HG02885 (cell line): ENCODE measurements around the gene SCD5.
A peak's percentile ranks its signal among the peaks of the same experiment; 100 is the strongest.

ENCODE experiments used
- ATAC-seq: cut with Tn5 transposase; IDR thresholded peaks from one replicate; pipeline ENCODE4 v1.9.1; 2021; ENCODE audit warnings: mild to moderate bottlenecking; ENCODE audit not compliant: unreplicated experiment, poor library complexity

The SCD5 gene

GRCh38 chr4:82797405-82798111 is 1.0 kb downstream of the SCD5 start:
- ATAC-seq: no peak

- ATAC-seq: no peak
Measured at GRCh38 chr4:82797040-82797404, 1.6 kb downstream of the SCD5 start.

GRCh38 chr4:82792912-82793649 is 5.5 kb downstream of the SCD5 start:
- ATAC-seq: no peak

DNA sequence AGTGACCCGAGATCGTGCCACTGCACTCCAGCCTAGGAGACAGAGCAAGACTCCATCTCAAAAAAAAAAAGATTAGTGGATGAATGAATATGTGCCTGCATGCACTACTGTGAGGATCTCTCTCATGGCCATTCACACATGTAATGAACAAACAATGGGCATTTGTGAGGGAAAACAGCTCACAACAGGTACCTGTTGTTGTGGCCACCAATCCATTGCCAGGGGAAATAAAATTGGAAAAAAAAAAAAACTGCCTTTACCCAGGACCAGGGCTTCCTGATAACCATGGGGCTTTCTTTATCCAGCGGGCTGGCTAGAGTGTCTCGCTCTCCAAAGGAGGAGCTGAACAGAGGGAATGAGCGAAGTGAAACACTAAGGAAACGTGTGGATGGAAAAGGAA is 7.4 kb downstream of the SCD5 start:
- no peak for ATAC-seq

GRCh38 chr4:82790060-82790660 is 8.4 kb downstream of the SCD5 start:
- ATAC-seq: no peak

- ATAC-seq: no peak
Measured at GRCh38 chr4:82789025-82789776, 9.4 kb downstream of the SCD5 start.

- no peak for ATAC-seq
Measured at GRCh38 chr4:82787342-82787741, 11.3 kb downstream of the SCD5 start.

DNA sequence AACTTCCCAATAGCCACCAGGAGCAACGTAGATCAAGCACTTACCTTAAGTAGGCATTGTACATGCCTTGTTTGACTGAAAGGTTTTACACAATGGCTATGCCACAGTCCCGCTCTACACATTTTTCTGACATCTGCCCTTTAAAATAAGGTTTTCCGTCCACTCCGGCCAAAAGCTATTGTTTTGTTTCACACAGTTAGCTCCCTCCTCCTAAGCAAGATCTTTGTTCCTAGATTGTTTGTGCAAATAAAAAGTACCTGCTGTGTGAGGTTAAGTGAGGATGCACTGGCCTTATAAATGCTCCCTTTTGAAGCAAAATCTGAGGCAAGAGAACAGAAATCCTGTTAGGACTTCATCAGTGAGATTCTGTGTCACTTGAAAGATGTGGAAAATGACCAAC is 11.8 kb downstream of the SCD5 start:
- ATAC-seq: no peak

DNA sequence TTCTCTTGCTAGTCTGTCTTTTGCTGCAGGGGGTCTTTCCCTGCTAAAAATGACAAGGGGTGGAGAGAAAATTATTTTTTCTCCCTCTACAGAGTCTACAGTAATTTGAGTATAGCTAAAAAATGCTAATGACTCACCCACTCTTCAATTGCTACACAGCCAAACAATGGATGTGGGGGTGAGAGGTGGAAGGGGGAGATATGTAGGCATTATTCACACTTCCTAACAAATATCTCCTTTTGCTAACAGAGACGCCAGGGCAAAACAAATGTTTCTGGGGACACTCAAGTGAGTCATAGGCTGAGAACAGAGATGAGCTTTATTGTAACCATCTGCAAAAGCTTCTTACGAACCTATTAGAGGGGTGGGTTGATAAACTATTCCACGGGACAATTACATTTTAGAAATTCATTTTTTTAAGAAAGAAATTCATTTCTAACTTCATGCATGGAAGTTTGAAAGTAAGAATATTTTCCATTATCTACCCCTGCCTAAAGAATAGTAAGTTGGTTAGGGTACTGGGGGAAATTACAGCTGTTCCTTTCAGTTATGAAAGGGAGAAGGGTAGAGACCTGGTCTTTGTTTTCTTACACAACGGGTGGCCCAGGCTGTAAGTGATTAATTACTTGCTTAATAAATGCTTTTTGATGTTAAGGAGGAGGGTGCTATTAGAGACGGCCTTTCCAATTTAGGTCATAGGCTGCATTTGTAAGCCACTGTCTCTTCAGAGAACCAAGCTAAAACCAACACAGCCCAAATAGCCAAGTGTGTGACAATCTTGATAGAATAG is 12.8 kb downstream of the SCD5 start:
- ATAC-seq: no peak

DNA sequence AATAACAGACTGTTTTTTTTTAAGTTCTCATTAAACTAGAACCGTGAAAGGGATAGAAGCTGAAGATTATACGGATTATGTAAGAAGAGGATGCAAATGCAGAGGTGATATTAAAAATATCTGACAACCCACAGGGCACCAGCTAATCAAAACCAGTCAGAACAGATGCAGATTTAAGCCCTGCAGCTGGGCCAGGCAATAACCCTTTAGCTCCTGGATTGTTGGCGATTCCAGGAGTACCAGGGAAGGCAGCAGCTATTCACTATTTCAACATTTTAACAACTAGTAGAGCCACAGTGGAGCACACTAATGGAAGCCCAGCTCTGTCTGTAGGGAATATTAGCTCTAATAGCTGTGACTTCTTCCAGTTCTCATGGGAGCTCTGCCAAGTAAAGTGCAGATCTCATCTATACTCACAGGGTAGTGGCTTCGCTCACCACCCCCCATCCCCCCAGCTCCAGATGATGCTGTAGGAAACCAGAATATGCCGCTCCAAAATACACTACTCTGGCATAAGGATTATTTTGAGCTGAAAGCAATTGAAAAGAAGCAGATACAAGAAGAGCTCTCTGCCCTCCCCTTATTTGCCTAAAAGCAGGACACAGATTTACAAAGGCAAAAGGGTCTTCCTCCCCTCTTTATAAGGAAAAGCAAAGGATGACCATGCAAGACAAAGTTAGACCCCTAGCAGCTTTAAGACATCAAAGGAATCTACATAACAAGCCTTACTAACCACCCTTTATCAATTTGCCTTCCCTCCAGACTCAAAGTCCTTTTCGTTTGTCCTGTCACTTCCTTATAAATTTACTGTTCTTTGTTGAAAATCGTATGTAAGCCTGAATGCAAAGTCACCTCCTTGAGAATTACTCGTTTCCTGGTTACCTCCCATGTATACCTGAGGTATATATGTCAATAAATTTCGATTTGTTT is 13.7 kb downstream of the SCD5 start:
- no peak for ATAC-seq

DNA sequence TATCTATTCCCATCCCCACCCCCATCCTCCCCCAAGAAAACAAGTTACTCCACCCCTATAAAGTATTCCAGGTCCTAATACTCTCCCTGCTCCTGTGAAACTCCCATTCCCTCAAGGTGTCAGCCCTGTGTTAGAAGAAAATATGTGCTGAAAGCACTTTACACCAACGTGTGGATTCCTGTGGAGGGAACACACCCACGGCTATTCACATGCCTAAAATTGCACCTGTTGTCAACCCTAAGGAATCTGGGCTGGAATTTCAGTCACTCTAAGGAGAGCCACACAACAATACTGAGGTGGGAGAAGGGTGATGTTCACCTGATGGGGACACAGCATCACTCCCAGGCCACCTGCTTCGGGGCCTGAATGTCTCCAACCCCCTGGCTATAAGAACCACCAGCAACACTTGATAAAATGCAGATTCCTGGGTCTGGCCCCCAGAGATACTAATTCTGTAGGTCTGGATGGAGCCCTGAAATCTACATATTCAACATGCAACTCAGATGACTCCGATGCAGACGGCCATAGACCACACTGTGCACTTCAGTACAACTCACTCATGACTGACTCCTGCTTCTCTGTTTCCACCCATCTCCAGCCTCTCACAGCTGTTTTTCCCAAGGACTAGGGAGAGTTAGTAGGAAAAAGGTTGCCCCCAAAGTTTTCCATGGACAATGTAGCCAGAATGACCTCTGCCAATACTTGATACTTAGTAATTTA is 15.8 kb downstream of the SCD5 start:
- no peak for ATAC-seq

- ATAC-seq: peak; percentile 87
Measured at GRCh38 chr4:82780752-82781231, 17.8 kb downstream of the SCD5 start.

DNA sequence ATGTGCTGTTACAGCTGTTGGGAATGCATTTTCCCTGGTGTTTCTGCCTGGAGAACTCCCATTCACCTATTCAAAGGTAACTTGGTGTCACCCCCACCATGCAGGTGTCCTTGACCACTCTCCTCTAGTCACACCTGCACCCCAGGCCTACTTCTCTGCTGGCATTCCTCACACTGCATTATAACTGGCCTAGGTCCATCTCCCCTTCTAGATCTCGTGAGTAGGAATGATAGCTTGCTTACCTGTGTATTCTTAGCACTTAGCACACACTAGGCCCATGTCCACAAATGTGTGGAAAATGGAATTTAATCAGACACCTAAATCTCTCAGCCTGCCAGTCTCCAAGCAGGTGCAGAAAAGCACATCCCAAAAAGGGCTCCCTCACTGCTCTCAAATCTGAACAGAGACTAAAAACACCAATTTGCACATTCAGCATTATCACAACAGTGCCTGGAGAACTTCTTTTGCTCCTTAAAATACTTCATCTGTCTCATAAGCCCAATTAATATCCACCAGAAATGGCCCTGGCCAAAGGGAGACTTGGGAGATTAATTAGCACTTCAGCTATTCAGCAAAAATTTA is 18.3 kb downstream of the SCD5 start:
- ATAC-seq: no peak

- ATAC-seq: no peak
Measured at GRCh38 chr4:82779032-82779431, 19.6 kb downstream of the SCD5 start.

GRCh38 chr4:82777857-82778525 is 20.6 kb downstream of the SCD5 start:
- no peak for ATAC-seq

DNA sequence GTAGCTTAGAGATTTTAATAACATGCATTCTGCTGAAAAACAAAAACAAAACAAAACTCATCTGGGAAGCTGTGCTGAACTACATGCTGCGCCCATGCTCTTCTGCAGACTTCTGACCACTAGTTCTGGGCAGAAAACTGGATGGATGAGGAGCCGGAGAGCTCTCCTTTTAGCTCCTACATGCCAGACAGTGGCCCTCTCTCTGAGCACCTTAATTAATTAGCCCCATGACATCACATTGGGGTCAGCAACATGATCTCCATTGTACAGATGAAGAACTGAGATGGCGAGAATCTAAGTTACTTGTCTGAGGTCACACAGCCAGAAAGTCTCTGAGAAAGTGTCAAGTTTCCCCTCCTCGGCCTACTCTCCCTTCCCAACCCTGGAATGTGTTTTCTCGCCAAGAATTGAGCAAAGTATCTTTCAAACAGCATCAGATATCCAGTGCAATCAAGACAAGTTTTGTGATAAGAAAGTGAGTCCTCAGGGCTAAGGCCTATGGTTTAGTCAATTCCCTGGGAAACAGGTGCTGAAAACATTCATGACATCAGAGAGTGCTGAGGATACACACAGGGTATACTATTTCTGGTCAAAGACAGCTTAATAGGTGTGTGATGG is 21.6 kb downstream of the SCD5 start:
- no peak for ATAC-seq

DNA sequence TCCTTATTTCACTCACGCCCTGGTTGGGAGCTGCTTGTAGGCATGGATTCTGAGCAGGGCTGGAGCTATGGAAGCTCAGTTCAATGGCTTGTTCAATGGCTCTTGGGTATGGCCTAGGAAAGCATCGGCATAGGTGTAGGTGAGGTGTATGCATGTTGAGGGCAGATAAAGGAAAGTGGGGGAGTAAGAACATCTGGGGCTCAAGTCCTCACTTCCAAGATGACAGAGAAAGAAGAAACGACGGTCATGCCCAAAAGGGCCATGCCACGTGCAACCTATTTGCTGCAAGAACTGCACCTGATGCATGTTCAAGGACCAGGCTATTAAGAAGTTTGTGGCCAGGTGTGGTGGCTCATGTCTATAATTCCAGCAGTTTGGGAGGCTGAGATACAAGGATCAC is 23.4 kb downstream of the SCD5 start:
- ATAC-seq: no peak
